GM19467 (cell line): ENCODE results near the gene TEX2.
A peak's percentile ranks its signal among the peaks of the same experiment; 100 is the strongest.

Experiments used
- ATAC-seq: cut with Tn5 transposase; IDR thresholded peaks from one replicate; pipeline ENCODE4 v1.9.1; 2021; ENCODE audit warnings: mild to moderate bottlenecking, moderate library complexity; ENCODE audit not compliant: unreplicated experiment

The TEX2 gene

GRCh38 chr17:64263000-64263766 is at the start of gene TEX2:
Gene TEX2 (minus strand): TSS chr17:64263260. CDS start chr17:64214217, 49,043 bp downstream.
- peak; percentile 90 for ATAC-seq

GRCh38 chr17:64309710-64310109 is 46.6 kb upstream of the TEX2 start:
- ATAC-seq, result no peak

GRCh38 chr17:64309021-64309420 is 46.0 kb upstream of the TEX2 start:
- ATAC-seq, result no peak

- no peak for ATAC-seq
These were observed 43.9 kb upstream of the TEX2 start for GRCh38 chr17:64306850-64307463.

- ATAC-seq, result no peak
These were observed 41.5 kb upstream of the TEX2 start for GRCh38 chr17:64304551-64304950.

- ATAC-seq, result no peak
These were observed 37.6 kb upstream of the TEX2 start for GRCh38 chr17:64300699-64300965.

GRCh38 chr17:64297467-64298088 is 34.5 kb upstream of the TEX2 start:
- ATAC-seq, result no peak

GRCh38 chr17:64296246-64296645 is 33.2 kb upstream of the TEX2 start:
- no peak for ATAC-seq

- no peak for ATAC-seq
These were observed 32.1 kb upstream of the TEX2 start for GRCh38 chr17:64295146-64295545.

- no peak for ATAC-seq
These were observed 28.3 kb upstream of the TEX2 start for GRCh38 chr17:64291268-64291851.

GRCh38 chr17:64289741-64290141 is 26.7 kb upstream of the TEX2 start:
- ATAC-seq, result no peak

- no peak for ATAC-seq
These were observed 19.7 kb upstream of the TEX2 start for GRCh38 chr17:64282753-64283080.

GRCh38 chr17:64281962-64282752 is 19.1 kb upstream of the TEX2 start:
- no peak for ATAC-seq

GRCh38 chr17:64278614-64279013 is 15.6 kb upstream of the TEX2 start:
- ATAC-seq, result no peak

GRCh38 chr17:64277831-64278562 is 14.9 kb upstream of the TEX2 start:
- no peak for ATAC-seq

- no peak for ATAC-seq
These were observed 14.0 kb upstream of the TEX2 start for GRCh38 chr17:64276961-64277505.

- ATAC-seq, result no peak
These were observed 12.0 kb upstream of the TEX2 start for GRCh38 chr17:64275016-64275415.

GRCh38 chr17:64273006-64273405 is 9.9 kb upstream of the TEX2 start:
- ATAC-seq, result no peak

- no peak for ATAC-seq
These were observed 7.8 kb upstream of the TEX2 start for GRCh38 chr17:64270885-64271284.
